GM12801 (cell line): ENCODE measurements around the gene SLAIN1.

Experiments
- CTCF ChIP-seq: IDR thresholded peaks from one replicate; pipeline ENCODE4 v1.5.1; 2011; ENCODE audit warnings: control low read depth; ENCODE audit not compliant: insufficient read length; ENCODE audit errors: extremely low read depth

The SLAIN1 gene

DNA sequence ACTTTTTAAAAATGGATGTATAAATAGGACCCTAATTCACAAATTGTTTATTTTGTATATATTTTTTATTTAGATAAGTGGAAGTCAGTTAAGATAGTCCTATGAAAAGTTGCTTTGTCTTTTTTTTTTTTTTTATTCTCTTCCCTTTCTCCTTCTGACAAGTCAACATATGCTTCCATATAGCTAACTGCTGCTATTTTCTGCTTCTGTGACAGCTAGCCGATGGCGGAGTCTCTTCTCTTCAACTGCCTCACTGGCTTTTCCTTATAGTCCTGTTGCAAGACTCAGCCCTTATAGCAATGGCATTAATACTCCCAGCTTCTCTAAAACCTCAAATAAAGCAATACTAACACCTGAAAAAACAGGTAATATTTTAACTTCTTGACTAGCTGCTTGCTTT is 45.3 kb downstream of the SLAIN1 start:
- TF ChIP-seq CTCF: no peak

DNA sequence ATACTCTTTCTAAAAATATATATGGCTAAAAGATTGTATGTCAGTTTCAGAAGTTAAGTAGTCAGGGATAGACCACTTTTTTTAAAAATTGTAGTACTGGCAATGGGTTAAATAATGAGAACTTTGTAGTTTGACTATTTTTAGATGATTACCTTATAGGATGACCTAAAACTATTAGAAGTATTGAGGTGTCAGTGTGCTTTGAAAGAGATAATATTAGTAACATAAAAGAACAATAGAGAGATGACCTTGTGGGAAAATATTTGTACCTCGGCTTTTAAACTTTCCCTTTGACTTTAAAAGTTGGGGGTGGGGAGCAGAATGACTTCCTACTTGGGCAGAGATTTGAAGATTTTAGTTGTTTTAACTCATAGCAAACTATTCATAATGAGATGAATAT is 48.3 kb downstream of the SLAIN1 start:
- TF ChIP-seq CTCF: no peak

- TF ChIP-seq CTCF: no peak
These were observed 51.9 kb downstream of the SLAIN1 start for GRCh38 chr13:77749344-77749880.

DNA sequence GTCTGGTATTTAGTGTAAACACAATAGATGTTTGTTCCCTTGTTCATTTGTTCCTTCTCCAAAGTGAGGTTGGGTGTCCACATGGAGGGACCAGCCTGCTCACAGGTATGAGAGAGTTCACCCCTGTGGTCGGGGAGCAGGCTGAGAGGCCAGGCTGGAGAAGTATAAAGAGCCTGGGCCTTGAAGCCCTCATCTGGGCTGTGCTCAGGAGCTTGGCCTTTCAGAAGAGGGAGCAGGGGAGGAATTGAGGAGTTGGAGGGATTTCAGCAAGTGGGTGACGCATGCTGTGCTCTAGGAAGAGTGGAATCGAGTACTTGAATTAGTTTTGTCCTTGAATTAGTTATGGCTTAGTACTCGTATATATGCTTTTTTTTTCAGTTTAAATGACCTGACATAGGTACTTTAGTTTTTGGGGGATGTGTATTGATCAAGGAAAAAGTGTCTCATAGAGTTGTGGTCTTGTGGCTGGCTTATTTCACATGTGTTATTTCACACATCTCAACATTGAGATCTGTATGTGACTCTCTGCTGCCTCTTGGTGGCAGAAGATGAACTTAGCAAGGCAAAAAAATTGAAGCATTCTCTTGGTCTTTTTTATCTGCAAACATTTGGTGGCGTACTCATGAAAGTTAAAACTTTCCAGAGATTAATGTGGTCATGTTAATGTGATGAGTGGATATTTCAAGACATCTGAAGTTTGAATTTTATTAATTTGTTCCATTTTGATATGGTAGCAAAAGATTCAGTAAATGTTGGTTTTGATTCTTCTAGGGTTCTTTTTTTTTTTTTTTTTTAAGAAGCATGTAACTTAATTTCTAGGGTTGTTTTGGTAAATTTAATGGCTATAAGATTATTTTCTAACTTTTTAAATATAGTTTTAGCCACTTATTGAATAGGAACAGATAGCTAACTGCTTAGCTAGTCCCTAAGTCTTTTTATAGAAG is 54.3 kb downstream of the SLAIN1 start:
- TF ChIP-seq CTCF: no peak

DNA sequence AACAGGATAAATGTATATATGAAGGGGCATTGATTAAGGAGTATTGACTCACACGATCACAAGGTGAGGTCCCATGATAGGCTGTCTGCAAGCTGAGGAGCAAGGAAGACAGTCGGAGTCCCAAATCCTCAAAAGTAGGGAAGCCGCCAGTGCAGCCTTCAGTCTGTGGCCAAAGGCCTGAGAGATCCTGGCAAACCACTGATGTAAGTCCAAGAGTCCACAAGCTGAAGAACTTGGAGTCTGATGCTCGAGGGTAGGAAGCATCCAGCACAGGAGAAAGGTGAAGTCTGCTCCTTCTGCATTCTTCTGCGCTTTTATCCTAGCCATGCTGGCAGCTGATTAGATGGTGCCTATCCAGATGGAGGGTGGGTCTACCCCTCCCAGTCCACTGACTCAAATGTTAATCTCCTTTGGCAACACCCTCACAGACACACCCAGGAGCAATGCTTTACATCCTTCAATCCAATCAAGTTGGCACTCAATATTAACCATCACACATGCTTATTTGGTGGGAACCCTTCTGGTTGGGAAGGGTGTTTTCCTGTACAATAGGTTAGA is 55.1 kb downstream of the SLAIN1 start:
- no peak for TF ChIP-seq CTCF

DNA sequence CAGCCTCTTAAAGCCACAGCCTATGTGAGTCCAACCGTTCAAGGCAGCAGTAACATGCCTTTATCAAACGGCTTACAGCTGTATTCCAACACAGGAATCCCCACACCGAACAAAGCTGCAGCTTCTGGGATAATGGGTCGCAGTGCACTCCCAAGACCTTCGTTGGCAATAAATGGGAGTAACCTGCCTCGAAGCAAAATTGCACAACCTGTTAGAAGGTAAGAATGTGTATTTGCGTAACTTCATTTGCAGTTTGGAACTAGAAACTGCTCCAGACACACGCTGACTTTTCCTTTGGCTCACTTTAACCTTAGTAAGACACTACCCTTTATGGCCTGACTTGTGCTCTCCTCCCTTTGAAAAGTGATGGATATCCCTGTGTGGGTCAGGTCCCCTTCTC is 63.4 kb downstream of the SLAIN1 start:
- TF ChIP-seq CTCF: no peak

- TF ChIP-seq CTCF: no peak
These were observed 69.9 kb downstream of the SLAIN1 start for GRCh38 chr13:77767413-77767812.
